ENCODE results near the gene TENT4B. TPM values are rescaled to one million over a fixed set of nuclear protein-coding genes. Genes with fewer than 3 reads are reported as not detected.

Gene TENT4B
- polyA plus RNA-seq, 1 of the 3 experiments (the other 2 are of a cell fraction), result 5.6 TPM

- Histone ChIP-seq H3K9ac (no peak overlapping the region), H3K4me3 (ENCODE audit: low read depth in 2 of 2, low read length in 1 of 2) (no peak overlapping the region), H4K20me1 (ENCODE audit: insufficient read depth) (no peaks in the 10 kb centered on the region), H3K27me3 (ENCODE audit: insufficient read depth) (no peaks in the 10 kb centered on the region), H3K36me3 (replicated peaks in 1 of 2; ENCODE audit: control insufficient read depth in 1 of 2, insufficient read depth in 2 of 2, low read length in 1 of 2) (no peaks in the 10 kb centered on the region), H2AFZ (ENCODE audit: low read depth) (no peak overlapping the region), H3K4me2 (no peak overlapping the region), H3K9me3 (no peaks in the 10 kb centered on the region), H3K27ac (ENCODE audit: low read depth in 2 of 2, low read length in 1 of 2) (no peak overlapping the region), H3K4me1 (ENCODE audit: control insufficient read depth in 1 of 2, insufficient read depth in 2 of 2, low read depth in 1 of 2, low read length in 1 of 2) (no peaks in the 10 kb centered on the region), H3F3A (replicated peaks; ENCODE audit: insufficient read depth) (no peaks in the 10 kb centered on the region), H3K79me2 (ENCODE audit: insufficient read depth) (no peaks in the 10 kb centered on the region), H3K9me2 (no peaks in the 10 kb centered on the region)
- TF ChIP-seq RFX5 (IDR thresholded peaks at IDR 0.05; ENCODE audit: low read length) (no peak), IRF3 (IDR thresholded peaks at IDR 0.05; ENCODE audit: low read depth, low read length) (no peak), EZH2phosphoT487 (IDR thresholded peaks at IDR 0.05; ENCODE audit: borderline replicate concordance, low read depth) (no peak), TCF12 (IDR thresholded peaks at IDR 0.05) (no peak), ZBTB33 (IDR thresholded peaks at IDR 0.05; ENCODE audit: borderline replicate concordance, low read depth) (no peak), YY1 (IDR thresholded peaks at IDR 0.05; ENCODE audit: low read depth) (no peak), PBX3 (IDR thresholded peaks at IDR 0.05) (no peak), MAX (IDR thresholded peaks at IDR 0.05; ENCODE audit: low read depth) (no peak), SMC3 (IDR thresholded peaks at IDR 0.05; ENCODE audit: low read depth, low read length) (no peak), EP300 (IDR thresholded peaks at IDR 0.05; ENCODE audit: borderline replicate concordance in 1 of 2, low read depth in 1 of 2, low read length in 1 of 2) (no peak), JUND (IDR thresholded peaks at IDR 0.05) (no peak), REST (IDR thresholded peaks at IDR 0.05; ENCODE audit: low read depth, low read length) (no peak), GABPA (IDR thresholded peaks at IDR 0.05; ENCODE audit: low read depth) (no peak), SIN3A (IDR thresholded peaks at IDR 0.05; ENCODE audit: borderline replicate concordance, low read depth, low read length) (no peak), ELF1 (IDR thresholded peaks at IDR 0.05) (no peak), USF1 (IDR thresholded peaks at IDR 0.05; ENCODE audit: borderline replicate concordance, low read depth) (no peak), RCOR1 (IDR thresholded peaks at IDR 0.05; ENCODE audit: low read length) (no peak)
- ChIA-PET POLR2A (no interaction called here), CTCF (interaction anchor here (0.8 kb wide), 1 partner anchor 86 kb away, joined by 3 read pairs; no protein-coding TSS in a partner anchor)
- 90% methylated on average over 2 of the region's 2 CpGs for WGBS (ENCODE audit: low lambda C conversion rate)
- no peak for DNase-seq
Observed at GRCh38 chr16:50124769-50125168, 28.3 kb upstream of the TENT4B start.

All from SK-N-SH (cell line).